ENCODE data around the gene ALS2CL.

The ALS2CL gene

GRCh38 chr3:46664188-46664970 lies 29.1 kb downstream of the ALS2CL start:
- DNase-seq (ENCODE audit: low read depth in 3 of 3): no peak

GRCh38 chr3:46663591-46664135 lies 29.8 kb downstream of the ALS2CL start:
- no peak for DNase-seq (ENCODE audit: low read depth in 3 of 3)

- DNase-seq (ENCODE audit: low read depth in 3 of 3): no peak
Observed at GRCh38 chr3:46662771-46663551, 30.5 kb downstream of the ALS2CL start.

- DNase-seq (ENCODE audit: low read depth in 3 of 3): no peak
Observed at GRCh38 chr3:46661776-46662766, 31.4 kb downstream of the ALS2CL start.

- no peak for DNase-seq (ENCODE audit: low read depth in 3 of 3)
Observed at GRCh38 chr3:46660543-46661523, 32.6 kb downstream of the ALS2CL start.

GRCh38 chr3:46660003-46660402 lies 33.5 kb downstream of the ALS2CL start:
- no peak for DNase-seq (ENCODE audit: low read depth in 3 of 3)

- no peak for DNase-seq (ENCODE audit: low read depth in 3 of 3)
Observed at GRCh38 chr3:46659285-46659684, 34.2 kb downstream of the ALS2CL start.

- DNase-seq (ENCODE audit: low read depth in 3 of 3): no peak
Observed at GRCh38 chr3:46656778-46657556, 36.5 kb downstream of the ALS2CL start.

GRCh38 chr3:46655271-46655670 lies 38.2 kb downstream of the ALS2CL start:
- no peak for DNase-seq (ENCODE audit: low read depth in 3 of 3)

GRCh38 chr3:46651084-46651483 lies 42.4 kb downstream of the ALS2CL start:
- no peak for DNase-seq (ENCODE audit: low read depth in 3 of 3)

- no peak for DNase-seq (ENCODE audit: low read depth in 3 of 3)
Observed at GRCh38 chr3:46649436-46649835, 44.0 kb downstream of the ALS2CL start.

- DNase-seq (ENCODE audit: low read depth in 3 of 3): no peak
Observed at GRCh38 chr3:46648096-46648495, 45.4 kb downstream of the ALS2CL start.

- no peak for DNase-seq (ENCODE audit: low read depth in 3 of 3)
Observed at GRCh38 chr3:46646700-46647099, 46.8 kb downstream of the ALS2CL start.

- DNase-seq (ENCODE audit: low read depth in 3 of 3): no peak
Observed at GRCh38 chr3:46643701-46644100, 49.8 kb downstream of the ALS2CL start.

GRCh38 chr3:46642971-46643370 lies 50.5 kb downstream of the ALS2CL start:
- no peak for DNase-seq (ENCODE audit: low read depth in 3 of 3)

- DNase-seq (ENCODE audit: low read depth in 3 of 3): no peak
Observed at GRCh38 chr3:46640927-46641326, 52.6 kb downstream of the ALS2CL start.

GRCh38 chr3:46639221-46639620 lies 54.3 kb downstream of the ALS2CL start:
- no peak for DNase-seq (ENCODE audit: low read depth in 3 of 3)

GRCh38 chr3:46634856-46635255 lies 58.6 kb downstream of the ALS2CL start:
- DNase-seq (ENCODE audit: low read depth in 3 of 3): no peak

GRCh38 chr3:46632792-46633191 lies 60.7 kb downstream of the ALS2CL start:
- no peak for DNase-seq (ENCODE audit: low read depth in 3 of 3)
